ENCODE results near the gene TBL1XR1.

The TBL1XR1 gene

DNA sequence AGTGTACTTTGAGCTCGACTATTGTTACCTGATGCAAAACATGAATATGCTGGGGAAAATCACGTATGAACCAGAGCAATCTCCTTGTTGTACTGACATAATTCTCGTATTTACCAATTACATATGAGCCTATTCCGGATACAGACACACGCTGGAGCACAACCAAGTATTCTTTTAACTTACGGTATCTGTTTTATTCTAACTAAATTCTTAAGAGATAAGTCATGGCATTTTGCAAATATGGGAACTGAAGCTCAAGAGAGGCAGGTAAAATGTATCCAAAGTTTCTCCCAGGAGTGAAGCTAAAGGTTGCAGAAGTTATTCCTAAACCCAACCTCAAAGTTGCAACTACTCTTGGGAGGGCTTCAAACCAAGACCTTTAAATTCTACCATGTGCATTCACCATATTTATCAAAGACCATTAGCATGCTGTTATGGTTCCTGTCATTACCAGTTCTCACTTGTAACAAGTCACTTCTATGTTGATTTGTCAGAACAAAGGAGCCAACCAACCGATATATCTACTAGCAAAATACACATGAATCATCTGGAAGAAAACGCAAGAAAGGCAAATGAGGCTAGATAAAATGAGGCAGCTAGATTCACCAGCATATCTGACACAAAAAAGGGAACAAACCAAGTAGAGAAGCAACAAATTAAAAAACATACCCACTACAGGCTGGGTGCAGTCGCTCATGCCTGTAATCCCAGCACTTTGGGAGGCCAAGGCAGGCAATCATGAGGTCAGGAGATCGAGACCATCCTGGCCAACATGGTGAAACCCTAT, 17.8 kb downstream of the TBL1XR1 start:
- TF ChIP-seq, protein P1, sequence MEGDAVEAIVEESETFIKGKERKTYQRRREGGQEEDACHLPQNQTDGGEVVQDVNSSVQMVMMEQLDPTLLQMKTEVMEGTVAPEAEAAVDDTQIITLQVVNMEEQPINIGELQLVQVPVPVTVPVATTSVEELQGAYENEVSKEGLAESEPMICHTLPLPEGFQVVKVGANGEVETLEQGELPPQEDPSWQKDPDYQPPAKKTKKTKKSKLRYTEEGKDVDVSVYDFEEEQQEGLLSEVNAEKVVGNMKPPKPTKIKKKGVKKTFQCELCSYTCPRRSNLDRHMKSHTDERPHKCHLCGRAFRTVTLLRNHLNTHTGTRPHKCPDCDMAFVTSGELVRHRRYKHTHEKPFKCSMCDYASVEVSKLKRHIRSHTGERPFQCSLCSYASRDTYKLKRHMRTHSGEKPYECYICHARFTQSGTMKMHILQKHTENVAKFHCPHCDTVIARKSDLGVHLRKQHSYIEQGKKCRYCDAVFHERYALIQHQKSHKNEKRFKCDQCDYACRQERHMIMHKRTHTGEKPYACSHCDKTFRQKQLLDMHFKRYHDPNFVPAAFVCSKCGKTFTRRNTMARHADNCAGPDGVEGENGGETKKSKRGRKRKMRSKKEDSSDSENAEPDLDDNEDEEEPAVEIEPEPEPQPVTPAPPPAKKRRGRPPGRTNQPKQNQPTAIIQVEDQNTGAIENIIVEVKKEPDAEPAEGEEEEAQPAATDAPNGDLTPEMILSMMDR (IDR thresholded peaks at IDR 0.05): no peak
- Histone ChIP-seq H3K27me3 (no peaks in the 10 kb centered on the region), H3K27ac (no peak overlapping the region), H3K4me3 (no peak overlapping the region), H3K9me3 (no peaks in the 10 kb centered on the region), H3K36me3 (no peaks in the 10 kb centered on the region), H3K4me1 (peaks cover 0 to 51% (median 16%) of the 10 kb centered on the region in 4 donors)
- DNase-seq: no peak
- intact Hi-C loops (cut with DNase I; ENCODE audit: low total_unique reads): no loop called here

DNA sequence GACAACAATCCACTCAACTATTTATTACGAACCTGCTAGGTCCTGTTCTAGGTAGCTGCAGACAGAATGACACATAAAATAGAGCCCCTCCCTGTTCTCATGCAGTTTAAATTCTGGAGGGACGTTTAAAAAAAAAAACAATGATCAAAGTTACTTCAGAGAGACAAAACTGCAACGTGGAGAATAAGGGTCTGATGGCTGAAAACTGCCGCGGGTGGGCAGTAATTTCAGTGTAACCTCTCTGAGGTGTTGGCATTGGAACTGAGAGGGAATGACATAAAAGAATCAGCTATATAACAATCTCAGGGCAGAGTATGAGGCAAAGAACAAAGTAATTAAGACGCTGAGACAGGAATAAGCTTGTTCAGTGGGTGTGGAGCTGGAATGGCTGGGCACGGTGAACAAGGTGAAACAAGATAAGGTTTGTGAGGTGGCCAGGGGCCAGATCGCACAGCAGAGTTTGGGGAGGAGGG, 19.5 kb downstream of the TBL1XR1 start:
- H3K4me3 ChIP-seq: no peak overlapping the region
- intact Hi-C loops (cut with DNase I; ENCODE audit: low total_unique reads): no loop called here
- no peak overlapping the region for H3K27ac ChIP-seq
- TF ChIP-seq, protein P1 (IDR thresholded peaks at IDR 0.05): no peak
- no peaks in the 10 kb centered on the region for H3K9me3 ChIP-seq
- H3K36me3 ChIP-seq: no peaks in the 10 kb centered on the region
- no peak for DNase-seq
- H3K4me1 ChIP-seq: peaks cover 0 to 45% (median 20%) of the 10 kb centered on the region in 4 donors
- no peaks in the 10 kb centered on the region for H3K27me3 ChIP-seq

DNA sequence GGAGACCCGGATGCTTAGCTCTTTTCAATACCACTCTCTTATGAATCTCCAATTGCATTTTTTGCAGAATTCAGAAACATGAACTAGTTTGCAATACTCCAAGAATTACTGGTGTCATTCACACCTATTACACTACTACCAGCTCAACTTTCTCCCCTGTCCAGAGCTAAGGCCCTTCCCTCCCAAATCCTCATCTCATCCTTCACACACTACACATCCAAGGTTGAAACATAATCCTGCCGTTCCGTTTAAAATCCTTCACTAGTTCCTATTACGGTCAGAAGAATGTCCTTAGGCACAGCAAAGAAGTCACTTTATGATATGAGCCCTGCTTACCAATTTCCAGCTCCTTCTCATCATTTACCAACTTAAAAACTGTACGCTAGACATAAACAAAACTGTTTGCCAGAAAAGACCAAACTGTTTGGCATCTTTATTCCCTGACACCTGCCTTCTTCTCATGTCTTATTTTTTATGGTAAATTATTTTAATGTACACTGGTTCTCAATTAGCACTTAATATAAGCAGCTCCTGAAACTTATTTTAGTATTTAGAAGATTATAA, 22.6 kb downstream of the TBL1XR1 start:
- Histone ChIP-seq H3K27ac (no peak overlapping the region), H3K36me3 (no peaks in the 10 kb centered on the region), H3K27me3 (no peaks in the 10 kb centered on the region), H3K9me3 (no peaks in the 10 kb centered on the region), H3K4me1 (peaks cover 0 to 37% (median 13%) of the 10 kb centered on the region in 4 donors), H3K4me3 (no peak overlapping the region)
- DNase-seq: no peak
- intact Hi-C loops (cut with DNase I; ENCODE audit: low total_unique reads): no loop called here
- TF ChIP-seq, protein P1 (IDR thresholded peaks at IDR 0.05): no peak

DNA sequence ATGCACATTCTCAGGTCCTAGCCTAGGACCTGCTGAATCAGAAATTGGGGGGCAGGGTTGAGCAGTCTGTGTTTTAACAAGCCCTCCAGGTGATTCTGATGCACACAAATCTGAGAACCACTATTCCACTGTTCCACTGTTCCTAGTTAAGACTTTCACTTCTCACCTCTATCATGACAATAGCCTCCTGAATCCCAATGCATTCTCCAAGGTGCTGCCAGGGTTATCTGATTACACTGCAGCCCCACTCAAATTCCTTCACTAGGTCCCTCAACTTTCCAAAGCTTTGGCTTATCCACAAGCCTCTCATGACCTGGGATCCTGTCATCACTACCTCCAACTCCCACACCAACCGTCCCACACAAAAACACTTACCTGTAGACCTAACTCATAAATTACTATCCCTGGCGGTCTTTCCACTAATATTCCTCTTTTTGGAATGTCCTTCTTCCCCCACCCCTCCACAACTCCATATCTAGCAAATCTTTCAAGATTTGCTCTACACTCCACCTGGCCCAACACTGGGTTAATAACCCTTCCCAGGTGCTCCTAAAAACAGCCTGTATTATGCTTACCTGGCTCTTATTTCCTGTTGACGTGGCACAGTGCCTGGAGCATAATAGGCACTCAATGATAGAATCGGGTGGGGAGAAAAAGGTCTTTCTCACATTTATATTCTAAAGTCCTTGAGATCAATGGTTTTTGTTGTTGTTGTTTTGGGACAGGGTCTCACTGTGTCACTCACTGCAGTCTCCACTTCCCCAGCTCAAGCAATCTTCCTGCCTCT, 27.2 kb downstream of the TBL1XR1 start:
- Histone ChIP-seq H3K9me3 (no peaks in the 10 kb centered on the region), H3K27ac (no peak overlapping the region), H3K27me3 (no peaks in the 10 kb centered on the region), H3K4me3 (no peak overlapping the region), H3K36me3 (no peaks in the 10 kb centered on the region), H3K4me1 (peaks cover 0 to 35% (median 16%) of the 10 kb centered on the region in 4 donors)
- TF ChIP-seq, protein P1 (IDR thresholded peaks at IDR 0.05): no peak
- DNase-seq: no peak
- intact Hi-C loops (cut with DNase I; ENCODE audit: low total_unique reads): no loop called here

DNA sequence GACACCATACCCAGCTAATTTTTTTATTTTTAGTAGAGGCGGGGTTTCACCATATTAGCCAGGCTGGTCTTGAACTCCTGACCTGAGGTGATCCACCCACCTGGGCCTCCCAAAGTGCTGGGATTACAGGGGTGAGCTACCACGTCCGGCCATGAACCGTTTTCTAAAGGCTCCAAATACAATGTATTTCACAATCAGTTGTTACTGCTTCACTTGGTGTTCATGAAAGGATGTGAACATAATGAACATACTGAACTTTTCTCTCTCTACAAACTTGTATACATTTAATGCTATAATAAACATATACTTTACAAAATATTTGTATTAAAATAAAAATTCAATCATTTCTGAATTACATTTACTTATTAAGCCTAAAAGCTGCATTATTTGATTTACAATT, 28.9 kb downstream of the TBL1XR1 start:
- no peak for DNase-seq
- H3K4me1 ChIP-seq: peaks cover 0 to 24% (median 13%) of the 10 kb centered on the region in 4 donors
- no peak overlapping the region for H3K27ac ChIP-seq
- intact Hi-C loops (cut with DNase I; ENCODE audit: low total_unique reads): no loop called here
- no peaks in the 10 kb centered on the region for H3K9me3 ChIP-seq
- H3K36me3 ChIP-seq: no peaks in the 10 kb centered on the region
- no peak overlapping the region for H3K4me3 ChIP-seq
- no peaks in the 10 kb centered on the region for H3K27me3 ChIP-seq
- TF ChIP-seq, protein P1 (IDR thresholded peaks at IDR 0.05): no peak

Measured in tibial artery (tissue), 4 donors.